ENCODE data around the gene ABCA8. TPM values are rescaled to one million over a fixed set of nuclear protein-coding genes. Genes with fewer than 3 reads are reported as not detected.

The ABCA8 gene
- total and polyA plus RNA-seq, 2 of the 8 experiments (the other 6 are each of a cell fraction or from before 2014, with no cell fraction given), result not detected

DNA sequence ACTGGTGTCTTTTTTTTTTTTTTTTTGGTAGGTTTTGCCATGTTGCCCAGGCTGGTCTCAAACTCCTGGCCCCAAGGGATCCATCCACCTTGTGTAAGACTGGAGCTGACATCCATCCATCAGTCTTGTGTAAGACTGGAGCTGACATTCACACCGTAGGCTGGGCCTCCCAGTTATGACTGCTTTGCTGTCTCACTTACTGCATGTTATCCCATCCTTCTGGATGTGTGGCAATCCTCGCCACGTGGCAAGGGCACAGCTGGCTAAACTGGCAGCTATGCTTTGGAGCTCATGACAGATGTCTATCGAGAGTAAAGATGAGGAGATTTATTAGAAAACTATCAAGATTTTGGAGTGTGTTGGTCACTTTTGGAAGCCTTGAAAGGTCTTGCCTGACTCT is 115.1 kb downstream of the ABCA8 start (continued):
- TF ChIP-seq TEAD4 (IDR thresholded peaks at IDR 0.05; ENCODE audit: low read depth, low read length) (no peak), SIX5 (IDR thresholded peaks at IDR 0.05; ENCODE audit: low read depth, low read length) (no peak)
